Measurements from ENCODE around the gene PSEN2. TPM values are rescaled to one million over a fixed set of nuclear protein-coding genes. Genes with fewer than 3 reads are reported as not detected.

PSEN2 gene
- total and polyA plus RNA-seq, 10 of the 15 experiments (the other 5 are each of a cell fraction or from before 2014, with no cell fraction given): 0.90 to 13.3 (median 7.0) TPM

DNA sequence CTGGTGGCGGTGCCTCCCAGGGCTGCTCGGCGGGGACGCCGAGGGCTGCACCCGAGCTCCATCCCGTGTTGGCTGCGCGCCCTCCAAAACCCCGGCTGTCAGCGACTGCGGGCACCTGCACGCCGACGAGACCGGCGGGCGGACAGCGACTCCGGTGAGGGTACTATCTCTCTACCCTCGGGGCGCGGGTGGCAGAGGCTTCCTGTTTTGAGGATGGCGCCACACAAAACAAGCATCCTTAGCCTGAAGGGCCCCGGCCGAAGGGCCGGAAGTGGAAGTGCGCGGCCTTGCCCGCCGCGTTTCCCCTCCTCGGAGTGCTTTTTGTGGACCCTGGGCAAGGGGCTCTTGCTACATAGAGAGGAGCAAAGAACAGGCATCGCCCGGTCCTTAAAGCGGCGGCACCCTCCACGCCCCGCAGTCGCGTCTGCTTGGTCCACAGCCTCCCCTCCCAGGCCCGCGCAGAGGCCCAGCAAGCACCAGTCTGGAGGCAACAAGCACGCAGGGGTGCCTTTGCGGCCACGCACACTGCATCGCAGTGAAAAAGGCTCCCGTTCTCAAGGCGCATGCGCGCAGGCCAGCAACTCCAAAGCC is 69.1 kb downstream of the PSEN2 start (continued):
- TF ChIP-seq ATF7 (IDR thresholded peaks at IDR 0.05; ENCODE audit: low read depth) (no peak), STAT1 (conservative IDR thresholded peaks at IDR 0.05) (no peak; the same call in 1 of the 2 replicates), EP300 (IDR thresholded peaks at IDR 0.05; ENCODE audit: borderline replicate concordance in 1 of 2, control insufficient read depth in 1 of 2, low read depth in 2 of 2, low read length in 2 of 2) (no peak), NFIC (IDR thresholded peaks at IDR 0.05; ENCODE audit: low read depth, low read length) (no peak; the same call in 1 of the 2 replicates), POU2F2 (IDR thresholded peaks at IDR 0.05; ENCODE audit: borderline replicate concordance, low read depth, low read length) (peak; percentile 76), SIX5 (IDR thresholded peaks at IDR 0.05; ENCODE audit: low read depth, low read length, severe bottlenecking) (no peak), RELA (IDR thresholded peaks at IDR 0.05; ENCODE audit: borderline replicate concordance, partially characterized antibody) (peak; percentile 8), RFX5 (IDR thresholded peaks at IDR 0.05; ENCODE audit: low read depth, low read length) (no peak), NBN (IDR thresholded peaks at IDR 0.05) (peak; percentile 78), CREM (IDR thresholded peaks at IDR 0.05; ENCODE audit: low read depth) (no peak), TAF1 (IDR thresholded peaks at IDR 0.05; ENCODE audit: borderline replicate concordance, low read depth, low read length) (peak; percentile 79)
- TF ChIP-seq, protein P1, sequence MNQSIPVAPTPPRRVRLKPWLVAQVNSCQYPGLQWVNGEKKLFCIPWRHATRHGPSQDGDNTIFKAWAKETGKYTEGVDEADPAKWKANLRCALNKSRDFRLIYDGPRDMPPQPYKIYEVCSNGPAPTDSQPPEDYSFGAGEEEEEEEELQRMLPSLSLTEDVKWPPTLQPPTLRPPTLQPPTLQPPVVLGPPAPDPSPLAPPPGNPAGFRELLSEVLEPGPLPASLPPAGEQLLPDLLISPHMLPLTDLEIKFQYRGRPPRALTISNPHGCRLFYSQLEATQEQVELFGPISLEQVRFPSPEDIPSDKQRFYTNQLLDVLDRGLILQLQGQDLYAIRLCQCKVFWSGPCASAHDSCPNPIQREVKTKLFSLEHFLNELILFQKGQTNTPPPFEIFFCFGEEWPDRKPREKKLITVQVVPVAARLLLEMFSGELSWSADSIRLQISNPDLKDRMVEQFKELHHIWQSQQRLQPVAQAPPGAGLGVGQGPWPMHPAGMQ (IDR thresholded peaks at IDR 0.05; ENCODE audit: borderline replicate concordance): no peak
- TF ChIP-seq, protein P2, sequence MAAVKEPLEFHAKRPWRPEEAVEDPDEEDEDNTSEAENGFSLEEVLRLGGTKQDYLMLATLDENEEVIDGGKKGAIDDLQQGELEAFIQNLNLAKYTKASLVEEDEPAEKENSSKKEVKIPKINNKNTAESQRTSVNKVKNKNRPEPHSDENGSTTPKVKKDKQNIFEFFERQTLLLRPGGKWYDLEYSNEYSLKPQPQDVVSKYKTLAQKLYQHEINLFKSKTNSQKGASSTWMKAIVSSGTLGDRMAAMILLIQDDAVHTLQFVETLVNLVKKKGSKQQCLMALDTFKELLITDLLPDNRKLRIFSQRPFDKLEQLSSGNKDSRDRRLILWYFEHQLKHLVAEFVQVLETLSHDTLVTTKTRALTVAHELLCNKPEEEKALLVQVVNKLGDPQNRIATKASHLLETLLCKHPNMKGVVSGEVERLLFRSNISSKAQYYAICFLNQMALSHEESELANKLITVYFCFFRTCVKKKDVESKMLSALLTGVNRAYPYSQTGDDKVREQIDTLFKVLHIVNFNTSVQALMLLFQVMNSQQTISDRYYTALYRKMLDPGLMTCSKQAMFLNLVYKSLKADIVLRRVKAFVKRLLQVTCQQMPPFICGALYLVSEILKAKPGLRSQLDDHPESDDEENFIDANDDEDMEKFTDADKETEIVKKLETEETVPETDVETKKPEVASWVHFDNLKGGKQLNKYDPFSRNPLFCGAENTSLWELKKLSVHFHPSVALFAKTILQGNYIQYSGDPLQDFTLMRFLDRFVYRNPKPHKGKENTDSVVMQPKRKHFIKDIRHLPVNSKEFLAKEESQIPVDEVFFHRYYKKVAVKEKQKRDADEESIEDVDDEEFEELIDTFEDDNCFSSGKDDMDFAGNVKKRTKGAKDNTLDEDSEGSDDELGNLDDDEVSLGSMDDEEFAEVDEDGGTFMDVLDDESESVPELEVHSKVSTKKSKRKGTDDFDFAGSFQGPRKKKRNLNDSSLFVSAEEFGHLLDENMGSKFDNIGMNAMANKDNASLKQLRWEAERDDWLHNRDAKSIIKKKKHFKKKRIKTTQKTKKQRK (IDR thresholded peaks at IDR 0.05; ENCODE audit: low read depth, low read length): no peak
- TF ChIP-seq, protein P3, sequence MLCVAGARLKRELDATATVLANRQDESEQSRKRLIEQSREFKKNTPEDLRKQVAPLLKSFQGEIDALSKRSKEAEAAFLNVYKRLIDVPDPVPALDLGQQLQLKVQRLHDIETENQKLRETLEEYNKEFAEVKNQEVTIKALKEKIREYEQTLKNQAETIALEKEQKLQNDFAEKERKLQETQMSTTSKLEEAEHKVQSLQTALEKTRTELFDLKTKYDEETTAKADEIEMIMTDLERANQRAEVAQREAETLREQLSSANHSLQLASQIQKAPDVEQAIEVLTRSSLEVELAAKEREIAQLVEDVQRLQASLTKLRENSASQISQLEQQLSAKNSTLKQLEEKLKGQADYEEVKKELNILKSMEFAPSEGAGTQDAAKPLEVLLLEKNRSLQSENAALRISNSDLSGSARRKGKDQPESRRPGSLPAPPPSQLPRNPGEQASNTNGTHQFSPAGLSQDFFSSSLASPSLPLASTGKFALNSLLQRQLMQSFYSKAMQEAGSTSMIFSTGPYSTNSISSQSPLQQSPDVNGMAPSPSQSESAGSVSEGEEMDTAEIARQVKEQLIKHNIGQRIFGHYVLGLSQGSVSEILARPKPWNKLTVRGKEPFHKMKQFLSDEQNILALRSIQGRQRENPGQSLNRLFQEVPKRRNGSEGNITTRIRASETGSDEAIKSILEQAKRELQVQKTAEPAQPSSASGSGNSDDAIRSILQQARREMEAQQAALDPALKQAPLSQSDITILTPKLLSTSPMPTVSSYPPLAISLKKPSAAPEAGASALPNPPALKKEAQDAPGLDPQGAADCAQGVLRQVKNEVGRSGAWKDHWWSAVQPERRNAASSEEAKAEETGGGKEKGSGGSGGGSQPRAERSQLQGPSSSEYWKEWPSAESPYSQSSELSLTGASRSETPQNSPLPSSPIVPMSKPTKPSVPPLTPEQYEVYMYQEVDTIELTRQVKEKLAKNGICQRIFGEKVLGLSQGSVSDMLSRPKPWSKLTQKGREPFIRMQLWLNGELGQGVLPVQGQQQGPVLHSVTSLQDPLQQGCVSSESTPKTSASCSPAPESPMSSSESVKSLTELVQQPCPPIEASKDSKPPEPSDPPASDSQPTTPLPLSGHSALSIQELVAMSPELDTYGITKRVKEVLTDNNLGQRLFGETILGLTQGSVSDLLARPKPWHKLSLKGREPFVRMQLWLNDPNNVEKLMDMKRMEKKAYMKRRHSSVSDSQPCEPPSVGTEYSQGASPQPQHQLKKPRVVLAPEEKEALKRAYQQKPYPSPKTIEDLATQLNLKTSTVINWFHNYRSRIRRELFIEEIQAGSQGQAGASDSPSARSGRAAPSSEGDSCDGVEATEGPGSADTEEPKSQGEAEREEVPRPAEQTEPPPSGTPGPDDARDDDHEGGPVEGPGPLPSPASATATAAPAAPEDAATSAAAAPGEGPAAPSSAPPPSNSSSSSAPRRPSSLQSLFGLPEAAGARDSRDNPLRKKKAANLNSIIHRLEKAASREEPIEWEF (IDR thresholded peaks at IDR 0.05; ENCODE audit: insufficient replicate concordance, low read depth, low read length): no peak
- TF ChIP-seq, protein P4, sequence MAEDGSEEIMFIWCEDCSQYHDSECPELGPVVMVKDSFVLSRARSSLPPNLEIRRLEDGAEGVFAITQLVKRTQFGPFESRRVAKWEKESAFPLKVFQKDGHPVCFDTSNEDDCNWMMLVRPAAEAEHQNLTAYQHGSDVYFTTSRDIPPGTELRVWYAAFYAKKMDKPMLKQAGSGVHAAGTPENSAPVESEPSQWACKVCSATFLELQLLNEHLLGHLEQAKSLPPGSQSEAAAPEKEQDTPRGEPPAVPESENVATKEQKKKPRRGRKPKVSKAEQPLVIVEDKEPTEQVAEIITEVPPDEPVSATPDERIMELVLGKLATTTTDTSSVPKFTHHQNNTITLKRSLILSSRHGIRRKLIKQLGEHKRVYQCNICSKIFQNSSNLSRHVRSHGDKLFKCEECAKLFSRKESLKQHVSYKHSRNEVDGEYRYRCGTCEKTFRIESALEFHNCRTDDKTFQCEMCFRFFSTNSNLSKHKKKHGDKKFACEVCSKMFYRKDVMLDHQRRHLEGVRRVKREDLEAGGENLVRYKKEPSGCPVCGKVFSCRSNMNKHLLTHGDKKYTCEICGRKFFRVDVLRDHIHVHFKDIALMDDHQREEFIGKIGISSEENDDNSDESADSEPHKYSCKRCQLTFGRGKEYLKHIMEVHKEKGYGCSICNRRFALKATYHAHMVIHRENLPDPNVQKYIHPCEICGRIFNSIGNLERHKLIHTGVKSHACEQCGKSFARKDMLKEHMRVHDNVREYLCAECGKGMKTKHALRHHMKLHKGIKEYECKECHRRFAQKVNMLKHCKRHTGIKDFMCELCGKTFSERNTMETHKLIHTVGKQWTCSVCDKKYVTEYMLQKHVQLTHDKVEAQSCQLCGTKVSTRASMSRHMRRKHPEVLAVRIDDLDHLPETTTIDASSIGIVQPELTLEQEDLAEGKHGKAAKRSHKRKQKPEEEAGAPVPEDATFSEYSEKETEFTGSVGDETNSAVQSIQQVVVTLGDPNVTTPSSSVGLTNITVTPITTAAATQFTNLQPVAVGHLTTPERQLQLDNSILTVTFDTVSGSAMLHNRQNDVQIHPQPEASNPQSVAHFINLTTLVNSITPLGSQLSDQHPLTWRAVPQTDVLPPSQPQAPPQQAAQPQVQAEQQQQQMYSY (CRISPR knock-in tag; IDR thresholded peaks at IDR 0.05): no peak

All from GM12878 (cell line).